K562 (cell line): ENCODE measurements around the gene GNAZ. TPM values are rescaled to one million over a fixed set of nuclear protein-coding genes. Genes with fewer than 3 reads are reported as not detected.
A peak's percentile ranks its signal among the peaks of the same experiment; 100 is the strongest.

Experiments used
- ARID3B ChIP-seq: fragments of 250-450 bp; sonication (Bioruptor Pico); IDR thresholded peaks from 2 replicates; pipeline ENCODE4 v1.4.0; 2020; ENCODE audit warnings: borderline replicate concordance
- GTF2F1 ChIP-seq: IDR thresholded peaks from 2 replicates; pipeline ENCODE4 v1.6.1; 2011; ENCODE audit warnings: low read depth, low read length, improper control_type of control experiment
- ILK ChIP-seq: fragments of 450-650 bp; IDR thresholded peaks from 2 replicates; pipeline ENCODE4 v1.6.1; 2016; ENCODE audit warnings: missing genetic modification characterization, low read depth, mild to moderate bottlenecking, missing compliant biosample characterization, moderate library complexity, borderline replicate concordance
- IRF2 ChIP-seq: sonication (generic); formaldehyde crosslinking; IDR thresholded peaks from 2 replicates; pipeline ENCODE4 v1.8.1; 2022; ENCODE audit warnings: mild to moderate bottlenecking, missing genetic modification reagents
- KDM2B ChIP-seq: fragments of 250-450 bp; sonication (Bioruptor Pico); IDR thresholded peaks from 2 replicates; pipeline ENCODE4 v1.8.0; 2021; ENCODE audit warnings: mild to moderate bottlenecking, moderate library complexity
- MCM7 ChIP-seq, 2 experiments: fragments of 450-650 bp; IDR thresholded peaks; 2 replicates each; pipeline ENCODE4 v1.6.1; 2016 to 2018
- MYBL2 ChIP-seq, 2 experiments: fragments of 450-650 bp in 1 of 2; sonication (generic) in 1 of 2; formaldehyde crosslinking in 1 of 2; IDR thresholded peaks; 2 replicates each; pipeline versions ENCODE4 v1.6.1 to v1.8.1; 2017 to 2022; ENCODE audit warnings: borderline replicate concordance in 1 of 2, inconsistent platforms in 1 of 2, low read depth in 1 of 2, mild to moderate bottlenecking in 1 of 2, missing genetic modification reagents in 1 of 2, moderate library complexity in 1 of 2
- NCOA4 ChIP-seq: fragments of 450-650 bp; IDR thresholded peaks from 2 replicates; pipeline ENCODE4 v1.6.1; 2018; ENCODE audit warnings: mild to moderate bottlenecking; ENCODE audit not compliant: partially characterized antibody
- TCF7 ChIP-seq: sonication (generic); IDR thresholded peaks from 2 replicates; pipeline ENCODE4 v1.6.1; 2016; ENCODE audit warnings: antibody characterized with exemption, borderline replicate concordance
- TFAP4 ChIP-seq: sonication (generic); formaldehyde crosslinking; IDR thresholded peaks from 2 replicates; pipeline ENCODE4 v1.8.0; 2022; ENCODE audit warnings: missing genetic modification reagents, mild to moderate bottlenecking, moderate library complexity, borderline replicate concordance
- U2AF1 ChIP-seq: fragments of 200-400 bp; formaldehyde crosslinking; optimal IDR thresholded peaks from 2 replicates; pipeline ENCODE3; 2017; ENCODE audit warnings: mild to moderate bottlenecking, low read depth, low read length, moderate library complexity
- XRCC4 ChIP-seq: IDR thresholded peaks from one replicate; pipeline ENCODE4 v1.6.1; 2011; ENCODE audit not compliant: insufficient read depth, insufficient read length; ENCODE audit errors: extremely low read depth
- ZBTB26 ChIP-seq: fragments of 450-650 bp; formaldehyde crosslinking; IDR thresholded peaks from 2 replicates; pipeline ENCODE4 v1.4.0; 2022; ENCODE audit warnings: missing genetic modification characterization
- ZNF239 ChIP-seq: fragments of 250-450 bp; sonication (Bioruptor Pico); IDR thresholded peaks from 2 replicates; pipeline ENCODE4 v1.4.0; 2020; ENCODE audit warnings: mild to moderate bottlenecking
- ZNF41 ChIP-seq: fragments of 250-450 bp; sonication (Bioruptor Pico); conservative IDR thresholded peaks from 2 replicates; pipeline ENCODE4 v1.4.0; 2020; ENCODE audit warnings: mild to moderate bottlenecking
- ZZZ3 ChIP-seq: fragments of 450-650 bp; IDR thresholded peaks from 2 replicates; pipeline ENCODE4 v1.6.1; 2016; ENCODE audit warnings: antibody characterized with exemption, mild to moderate bottlenecking, moderate library complexity
- polyA plus RNA-seq, 8 experiments: library from polyadenylated mRNA; depleted of rRNA in 4 of 8; stranded (reverse) in 5 of 8; unstranded in 3 of 8; fragments of >200 nt; fragmentation: Nextera tagmentation in 2 of 8; fragmentation: Illumina TruSeq in 1 of 8; extraction: Ambion mirVana in 2 of 8; extraction: Trizol in 1 of 8; gene quantifications; 2 replicates each; pipeline versions ENCODE4 v1.2.1 to v1.2.3, GENCODE V29; 2011 to 2014; ENCODE audit warnings: inconsistent platforms in 1 of 8, missing spikeins in 1 of 8
- total RNA-seq, 7 experiments: library from RNA; depleted of rRNA in 6 of 7; stranded (reverse); fragments of >200 nt in 6 of 7; fragmentation: Illumina TruSeq in 2 of 7; extraction: Trizol in 2 of 7; gene quantifications; 2 replicates each; pipeline versions ENCODE4 v1.2.1 to v1.2.3, GENCODE V29; 2011 to 2021; ENCODE audit warnings: low replicate concordance in 1 of 7
- TF ChIP-seq, protein P1 (sequence below), 2 experiments: IDR thresholded peaks; 2 replicates each; pipeline ENCODE4 v1.6.1; 2012; ENCODE audit warnings: improper control_type of control experiment in 2 of 2, low read depth in 2 of 2, low read length in 2 of 2, borderline replicate concordance in 1 of 2
- TF ChIP-seq, protein P2 (sequence below): sonication (generic); formaldehyde crosslinking; IDR thresholded peaks from 2 replicates; pipeline ENCODE4 v1.8.0; 2022; ENCODE audit warnings: mild to moderate bottlenecking, low read depth, missing genetic modification reagents

Gene GNAZ
- total and polyA plus RNA-seq, 9 of the 15 experiments (the other 6 are each of a cell fraction or from before 2014, with no cell fraction given), result 0.04 to 0.22 (median 0.13) TPM; not detected in 3

- TF ChIP-seq, protein P1, sequence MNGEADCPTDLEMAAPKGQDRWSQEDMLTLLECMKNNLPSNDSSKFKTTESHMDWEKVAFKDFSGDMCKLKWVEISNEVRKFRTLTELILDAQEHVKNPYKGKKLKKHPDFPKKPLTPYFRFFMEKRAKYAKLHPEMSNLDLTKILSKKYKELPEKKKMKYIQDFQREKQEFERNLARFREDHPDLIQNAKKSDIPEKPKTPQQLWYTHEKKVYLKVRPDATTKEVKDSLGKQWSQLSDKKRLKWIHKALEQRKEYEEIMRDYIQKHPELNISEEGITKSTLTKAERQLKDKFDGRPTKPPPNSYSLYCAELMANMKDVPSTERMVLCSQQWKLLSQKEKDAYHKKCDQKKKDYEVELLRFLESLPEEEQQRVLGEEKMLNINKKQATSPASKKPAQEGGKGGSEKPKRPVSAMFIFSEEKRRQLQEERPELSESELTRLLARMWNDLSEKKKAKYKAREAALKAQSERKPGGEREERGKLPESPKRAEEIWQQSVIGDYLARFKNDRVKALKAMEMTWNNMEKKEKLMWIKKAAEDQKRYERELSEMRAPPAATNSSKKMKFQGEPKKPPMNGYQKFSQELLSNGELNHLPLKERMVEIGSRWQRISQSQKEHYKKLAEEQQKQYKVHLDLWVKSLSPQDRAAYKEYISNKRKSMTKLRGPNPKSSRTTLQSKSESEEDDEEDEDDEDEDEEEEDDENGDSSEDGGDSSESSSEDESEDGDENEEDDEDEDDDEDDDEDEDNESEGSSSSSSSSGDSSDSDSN (IDR thresholded peaks at IDR 0.05; ENCODE audit: borderline replicate concordance in 1 of 2, low read depth in 2 of 2, low read length in 2 of 2), result 0 out of 4 replicates have a peak, but pooled peaks of 1 of the 2 experiments have one; percentile 39
- TF ChIP-seq ILK (tag) (no peak), MYBL2 (IDR thresholded peaks at IDR 0.05; ENCODE audit: low read depth) (no peak), MYBL2 (CRISPR knock-in tag; IDR thresholded peaks at IDR 0.05; ENCODE audit: borderline replicate concordance) (no peak), MCM7 (IDR thresholded peaks at IDR 0.05) (peak in 1 of 2 experiments; percentile 12; a peak in 1 of 4 replicates), GTF2F1 (peak; percentile 70; the same call in 1 of the 2 replicates), KDM2B (CRISPR knock-in tag) (0 out of 2 replicates have a peak, but pooled peaks have one; percentile 1), U2AF1 (no peak), IRF2 (no peak), ZBTB26 (CRISPR knock-in tag) (no peak), TFAP4 (CRISPR knock-in tag) (no peak), ARID3B (CRISPR knock-in tag) (no peak), XRCC4 (no peak), NCOA4 (no peak), TCF7 (0 out of 2 replicates have a peak, but pooled peaks have one; percentile 58), ZZZ3 (no peak), ZNF239 (no peak), ZNF41 (CRISPR knock-in tag) (no peak)
- TF ChIP-seq, protein P2, sequence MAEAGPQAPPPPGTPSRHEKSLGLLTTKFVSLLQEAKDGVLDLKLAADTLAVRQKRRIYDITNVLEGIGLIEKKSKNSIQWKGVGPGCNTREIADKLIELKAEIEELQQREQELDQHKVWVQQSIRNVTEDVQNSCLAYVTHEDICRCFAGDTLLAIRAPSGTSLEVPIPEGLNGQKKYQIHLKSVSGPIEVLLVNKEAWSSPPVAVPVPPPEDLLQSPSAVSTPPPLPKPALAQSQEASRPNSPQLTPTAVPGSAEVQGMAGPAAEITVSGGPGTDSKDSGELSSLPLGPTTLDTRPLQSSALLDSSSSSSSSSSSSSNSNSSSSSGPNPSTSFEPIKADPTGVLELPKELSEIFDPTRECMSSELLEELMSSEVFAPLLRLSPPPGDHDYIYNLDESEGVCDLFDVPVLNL (CRISPR knock-in tag), result no peak
Observed at GRCh38 chr22:23113067-23113846, 42.9 kb downstream of the GNAZ start (continued).
